ENCODE results near the gene BPIFB1.

Gene BPIFB1

DNA sequence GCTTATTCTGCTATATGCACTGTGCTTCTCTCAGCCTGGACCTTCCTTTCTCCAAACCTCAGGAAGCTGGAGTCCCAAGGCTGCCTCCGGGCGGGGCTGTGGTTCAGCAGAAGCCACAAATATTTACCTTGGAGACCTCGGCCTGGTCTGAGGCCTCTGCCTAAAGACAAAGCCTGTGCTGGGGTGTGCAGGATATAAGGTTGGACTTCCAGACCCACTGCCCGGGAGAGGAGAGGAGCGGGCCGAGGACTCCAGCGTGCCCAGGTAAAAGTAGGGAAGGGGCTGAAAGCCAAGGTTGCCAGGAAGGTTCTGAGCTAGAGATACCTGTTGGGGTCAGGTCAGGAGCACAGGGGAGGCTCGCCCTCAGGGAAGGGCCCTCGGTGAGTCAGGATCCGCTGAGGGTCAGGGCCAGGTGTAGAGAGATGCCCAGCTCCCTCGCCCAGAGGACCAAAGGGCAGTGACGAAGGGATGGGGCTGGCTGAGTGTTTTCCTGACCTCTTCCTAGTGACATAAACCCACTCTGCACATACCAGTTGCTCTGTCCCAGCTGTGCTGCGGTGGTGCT is at the start of gene BPIFB1:
BPIFB1 (plus strand) TSS at position 224 of the 565 bp plus-strand sequence. CDS start 2,860 bp downstream, outside the sequence.
- no peak for DNase-seq

- no peak for DNase-seq
Measured at GRCh38 chr20:33234050-33234449, 49.0 kb upstream of the BPIFB1 start.

DNA sequence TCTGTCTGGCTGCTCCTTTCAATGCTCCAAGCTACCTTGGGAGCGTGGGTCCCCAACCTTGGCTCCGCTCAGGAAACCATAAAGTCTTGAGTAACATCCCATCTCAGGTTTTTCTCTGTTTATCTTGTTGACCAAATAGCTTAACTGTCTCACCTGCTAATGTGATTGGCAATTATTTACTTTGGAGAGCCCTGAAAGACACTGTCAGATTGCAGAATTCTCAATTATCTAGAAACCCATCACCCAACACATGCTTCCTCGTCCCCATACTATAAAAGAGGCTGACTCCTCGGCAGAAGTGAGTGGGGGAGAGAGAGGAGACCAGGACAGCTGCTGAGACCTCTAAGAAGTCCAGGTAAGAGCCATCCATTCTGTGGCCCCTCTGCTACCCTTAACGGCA is 47.3 kb upstream of the BPIFB1 start, which contains the start of gene BPIFA1:
BPIFA1 (plus strand) TSS at position 301 of the 400 bp plus-strand sequence. CDS start 1,716 bp downstream, outside the sequence.
- no peak for DNase-seq

- no peak for DNase-seq
Measured at GRCh38 chr20:33236351-33236750, 46.7 kb upstream of the BPIFB1 start.

DNA sequence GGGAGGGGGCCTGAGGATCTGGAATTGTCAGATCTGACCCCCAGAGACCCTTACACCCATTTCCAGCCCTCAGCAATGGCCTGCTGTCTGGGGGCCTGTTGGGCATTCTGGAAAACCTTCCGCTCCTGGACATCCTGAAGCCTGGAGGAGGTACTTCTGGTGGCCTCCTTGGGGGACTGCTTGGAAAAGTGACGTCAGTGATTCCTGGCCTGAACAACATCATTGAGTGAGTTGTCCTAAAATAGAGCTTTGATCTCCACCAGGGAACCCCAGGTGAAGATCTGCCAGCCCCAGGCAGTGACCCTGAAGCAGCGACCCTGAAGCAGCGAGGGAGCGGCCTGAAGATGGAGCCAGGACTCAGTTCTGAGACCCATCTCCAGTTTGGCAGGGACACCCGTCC is 45.0 kb upstream of the BPIFB1 start:
- DNase-seq, result no peak

DNA sequence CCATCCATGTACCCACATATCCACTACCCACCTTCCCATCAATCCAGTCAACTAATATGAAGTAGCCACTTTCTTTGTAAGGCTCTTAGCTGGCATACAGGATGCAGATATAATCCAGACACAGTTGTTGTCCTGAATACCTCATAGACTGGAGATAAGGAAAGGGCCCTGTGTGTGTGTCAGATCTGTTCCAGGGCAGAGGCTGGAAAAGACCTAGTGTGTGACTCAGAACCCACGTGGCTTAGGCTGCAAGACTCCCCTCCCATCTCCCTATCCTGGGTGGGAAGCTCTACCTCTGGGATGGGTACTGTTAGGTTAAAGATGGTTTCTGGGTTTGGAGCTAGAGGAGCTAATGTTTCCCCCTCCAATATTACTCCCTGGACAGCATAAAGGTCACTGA is 43.6 kb upstream of the BPIFB1 start:
- DNase-seq, result no peak

- DNase-seq, result no peak
Measured at GRCh38 chr20:33239979-33240736, 42.9 kb upstream of the BPIFB1 start.

DNA sequence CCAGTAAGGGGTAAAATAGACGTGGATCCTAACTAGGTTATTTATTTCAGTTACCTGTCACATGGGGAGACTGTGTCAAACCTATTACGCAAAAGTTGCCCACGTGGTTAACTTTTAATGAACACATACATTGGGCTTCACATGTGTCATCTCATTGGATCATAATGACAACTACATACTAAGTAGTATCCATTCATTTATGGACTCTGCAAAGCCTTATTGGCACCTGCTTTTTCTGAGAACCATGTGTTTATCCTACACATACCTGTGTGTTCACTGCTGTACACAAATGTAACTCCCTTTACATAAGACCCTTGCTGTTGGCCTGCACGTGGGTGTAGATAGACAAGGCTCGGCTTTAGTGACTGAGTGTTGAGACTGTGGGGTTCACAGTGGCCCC is 42.1 kb upstream of the BPIFB1 start:
- DNase-seq, result no peak

DNA sequence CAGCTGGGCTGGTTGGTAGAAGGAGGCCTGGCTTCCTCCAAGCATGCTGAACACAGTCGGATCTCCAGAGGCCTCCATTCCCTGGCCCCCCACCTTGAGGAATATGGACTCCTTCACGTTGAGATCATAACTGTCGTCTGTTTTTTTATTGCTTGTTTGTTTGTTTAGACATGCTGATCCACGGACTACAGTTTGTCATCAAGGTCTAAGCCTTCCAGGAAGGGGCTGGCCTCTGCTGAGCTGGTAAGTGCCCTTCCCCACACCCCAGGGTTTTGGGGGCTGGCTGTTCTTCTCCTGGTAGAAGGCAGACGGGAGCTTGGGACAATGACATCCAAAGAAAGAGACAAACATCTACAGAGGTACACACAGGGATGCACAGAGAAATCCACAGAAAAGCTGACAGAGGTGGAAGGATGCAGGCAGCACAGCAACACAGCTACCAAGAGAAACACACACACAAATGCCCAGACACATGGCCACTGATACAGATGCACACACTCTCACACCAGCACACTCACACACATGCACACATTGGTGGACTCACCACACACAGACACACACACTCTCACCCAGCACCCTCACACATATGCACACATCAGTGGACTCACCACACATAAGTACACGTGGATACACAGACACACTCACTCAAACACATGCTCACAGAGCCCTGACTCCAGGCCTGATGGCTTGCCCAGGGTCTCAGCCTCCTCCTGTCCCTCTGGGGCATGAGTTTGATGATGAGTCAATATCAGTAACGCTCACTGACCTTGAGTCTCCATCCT is 40.5 kb upstream of the BPIFB1 start:
- DNase-seq, result no peak

DNA sequence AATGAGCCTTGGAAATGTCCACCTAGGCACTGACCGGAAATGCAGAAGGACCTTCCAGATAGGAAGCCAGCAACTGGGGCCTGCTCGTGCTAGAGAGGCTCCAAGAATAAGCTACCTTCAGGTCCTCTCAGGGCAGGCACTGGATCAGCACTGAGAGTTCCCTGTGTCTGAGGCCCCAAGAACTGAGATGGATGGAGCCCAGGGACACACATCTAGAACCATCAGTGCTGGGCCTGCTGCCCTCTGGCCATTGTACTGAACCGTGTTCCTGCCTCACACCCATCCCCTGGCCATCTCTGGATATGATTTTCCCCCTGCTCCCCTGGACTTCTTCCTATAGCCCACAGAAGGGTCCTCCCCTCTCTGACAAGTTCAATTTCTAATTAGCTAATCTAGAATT is 36.9 kb upstream of the BPIFB1 start:
- DNase-seq, result no peak

DNA sequence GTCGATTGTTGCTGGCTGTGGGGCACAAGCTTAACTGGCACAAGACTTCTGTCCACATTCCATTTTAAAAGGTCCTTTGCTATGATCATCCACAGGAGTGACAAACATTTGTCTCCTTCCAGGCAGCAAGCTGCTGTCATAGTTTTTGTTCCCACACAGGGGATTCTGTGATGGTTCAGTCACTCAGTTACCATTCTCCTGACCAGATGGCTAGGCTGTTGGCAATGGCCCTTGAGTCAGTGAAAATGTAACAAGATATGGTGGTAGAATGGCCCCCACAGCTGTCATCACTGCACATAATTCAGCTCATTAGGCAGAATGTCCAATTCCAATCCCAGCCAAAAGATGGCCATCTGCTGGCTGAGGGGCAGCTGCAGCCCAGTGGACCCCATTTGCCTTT is 33.6 kb upstream of the BPIFB1 start:
- DNase-seq, result no peak

GRCh38 chr20:33250666-33251065 is 32.3 kb upstream of the BPIFB1 start:
- DNase-seq, result no peak

- DNase-seq, result no peak
Measured at GRCh38 chr20:33251496-33251895, 31.5 kb upstream of the BPIFB1 start.

GRCh38 chr20:33252460-33252859 is 30.6 kb upstream of the BPIFB1 start:
- DNase-seq, result no peak

- DNase-seq, result no peak
Measured at GRCh38 chr20:33255005-33255404, 28.0 kb upstream of the BPIFB1 start.

GRCh38 chr20:33257237-33257636 is 25.8 kb upstream of the BPIFB1 start:
- DNase-seq, result no peak

GRCh38 chr20:33259371-33259770 is 23.6 kb upstream of the BPIFB1 start:
- no peak for DNase-seq

DNA sequence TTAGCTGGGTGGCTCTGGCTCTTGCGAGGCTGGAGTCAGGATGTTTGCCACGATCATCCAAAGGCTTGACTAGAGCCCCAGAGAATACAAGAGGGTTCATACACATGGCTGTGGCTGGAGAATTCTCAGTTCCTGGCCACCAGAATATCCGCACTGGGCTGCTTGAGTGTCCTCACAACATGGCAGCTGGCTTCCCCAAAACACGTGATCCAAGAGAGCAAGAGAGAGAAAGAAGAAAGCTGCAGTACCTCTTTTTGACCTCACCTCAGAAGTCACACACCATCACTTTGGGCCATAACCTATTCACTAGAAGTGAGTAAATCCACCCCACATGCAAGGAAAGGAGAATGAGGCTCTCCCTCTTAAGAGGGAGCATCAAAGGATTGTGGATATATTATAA is 21.5 kb upstream of the BPIFB1 start:
- DNase-seq, result no peak

GRCh38 chr20:33262658-33263065 is 20.4 kb upstream of the BPIFB1 start:
- DNase-seq, result peak; percentile 37

DNA sequence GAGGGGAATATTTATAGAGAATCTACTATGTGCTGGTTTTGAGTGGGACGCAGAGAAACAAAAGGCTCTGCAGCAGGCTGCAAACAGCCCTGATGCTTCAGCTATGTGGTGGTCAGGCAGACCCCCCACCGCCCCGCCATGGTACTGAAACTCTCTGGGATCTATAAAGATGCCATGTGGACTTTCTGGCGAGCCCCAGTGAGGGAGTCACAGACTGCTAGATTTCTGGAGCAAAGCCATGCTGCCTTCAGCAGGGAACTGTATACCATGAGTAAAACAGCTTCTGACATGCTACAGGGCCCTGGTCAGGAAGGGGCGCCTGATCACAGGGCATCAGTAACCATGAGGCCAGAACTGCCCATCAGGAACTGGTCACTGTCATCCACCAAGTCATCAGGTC is 19.2 kb upstream of the BPIFB1 start:
- no peak for DNase-seq

GRCh38 chr20:33267701-33268100 is 15.3 kb upstream of the BPIFB1 start:
- DNase-seq, result no peak

DNA sequence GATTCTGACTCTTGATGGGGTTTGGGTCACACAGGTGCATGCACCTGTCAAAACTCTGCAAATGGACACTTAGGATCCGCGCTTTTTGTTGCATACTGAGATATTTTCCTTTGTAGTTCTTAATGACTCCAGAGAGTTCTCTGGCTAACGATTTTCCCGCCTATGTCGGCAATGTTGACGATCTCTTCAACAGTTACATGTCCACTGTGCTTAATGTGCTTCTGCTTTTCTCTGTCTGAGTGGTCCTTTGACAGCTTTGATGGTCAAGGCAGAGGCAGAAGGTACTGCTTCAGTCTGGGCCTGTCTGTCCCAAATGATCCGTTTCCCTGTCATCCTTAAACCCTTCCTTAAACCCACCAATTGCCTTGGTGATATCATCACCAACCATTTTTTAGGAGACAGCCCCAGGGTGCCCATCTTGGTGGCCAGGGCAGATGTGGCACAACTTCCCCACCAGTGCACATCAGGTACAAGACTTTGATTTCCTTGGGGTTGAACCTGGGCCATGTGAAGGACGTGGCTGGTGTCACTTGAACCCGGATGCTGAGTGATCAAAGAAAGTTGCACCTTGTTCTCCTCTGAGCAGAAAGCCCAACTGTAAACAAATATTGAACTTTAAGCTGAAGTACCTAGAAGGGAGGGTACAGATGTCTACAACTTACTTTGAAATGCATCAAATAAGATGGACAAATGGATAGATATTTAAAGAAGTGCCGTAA is 10.7 kb upstream of the BPIFB1 start:
- DNase-seq, result no peak
